K562 (cell line): Measurements from ENCODE around the gene SAMD14. TPM values are rescaled to one million over a fixed set of nuclear protein-coding genes. Genes with fewer than 3 reads are reported as not detected.
A peak's percentile ranks its signal among the peaks of the same experiment; 100 is the strongest.

ENCODE experiments used
- CREM ChIP-seq: IDR thresholded peaks from 2 replicates; pipeline ENCODE4 v1.6.1; 2014; ENCODE audit warnings: antibody characterized with exemption, low read depth
- GATAD2A ChIP-seq: fragments of 450-650 bp; IDR thresholded peaks from 2 replicates; pipeline ENCODE4 v1.6.1; 2017
- NONO ChIP-seq, 2 experiments: fragments of 200-400 bp in 1 of 2; fragments of 450-650 bp in 1 of 2; formaldehyde crosslinking in 1 of 2; IDR thresholded peaks; 2 replicates each; pipeline ENCODE4 v1.6.1; 2017; ENCODE audit warnings: low read depth in 2 of 2, mild to moderate bottlenecking in 2 of 2, moderate library complexity in 2 of 2, low read length in 1 of 2
- RBBP5 ChIP-seq: fragments of 200-600 bp; sonication (generic); IDR thresholded peaks from 2 replicates; pipeline ENCODE4 v1.6.1; 2012; ENCODE audit warnings: borderline replicate concordance, mild to moderate bottlenecking, low read length, control low read depth, inconsistent platforms; ENCODE audit not compliant: insufficient read depth, poor library complexity, severe bottlenecking
- TEAD1 ChIP-seq, 2 experiments: fragments of 450-650 bp in 1 of 2; sonication (generic) in 1 of 2; formaldehyde crosslinking; IDR thresholded peaks; 2 replicates each; pipeline versions ENCODE4 v1.4.0 to v1.8.0; 2020 to 2022; ENCODE audit warnings: mild to moderate bottlenecking in 2 of 2, missing genetic modification reagents in 1 of 2
- polyA plus RNA-seq, 8 experiments: library from polyadenylated mRNA; depleted of rRNA in 4 of 8; stranded (reverse) in 5 of 8; unstranded in 3 of 8; fragments of >200 nt; fragmentation: Nextera tagmentation in 2 of 8; fragmentation: Illumina TruSeq in 1 of 8; extraction: Ambion mirVana in 2 of 8; extraction: Trizol in 1 of 8; gene quantifications; 2 replicates each; pipeline versions ENCODE4 v1.2.1 to v1.2.3, GENCODE V29; 2011 to 2014; ENCODE audit warnings: inconsistent platforms in 1 of 8, missing spikeins in 1 of 8
- total RNA-seq, 7 experiments: library from RNA; depleted of rRNA in 6 of 7; stranded (reverse); fragments of >200 nt in 6 of 7; fragmentation: Illumina TruSeq in 2 of 7; extraction: Trizol in 2 of 7; gene quantifications; 2 replicates each; pipeline versions ENCODE4 v1.2.1 to v1.2.3, GENCODE V29; 2011 to 2021; ENCODE audit warnings: low replicate concordance in 1 of 7
- TF ChIP-seq, protein P1 (sequence below), 2 experiments: fragments of 450-650 bp in 1 of 2; sonication (generic) in 1 of 2; formaldehyde crosslinking in 1 of 2; IDR thresholded peaks; 2 replicates each; pipeline versions ENCODE4 v1.7.1 to v1.9.0; 2016 to 2022; ENCODE audit warnings: inconsistent platforms in 1 of 2, mild to moderate bottlenecking in 1 of 2, missing genetic modification reagents in 1 of 2
- TF ChIP-seq, protein P2 (sequence below): fragments of 250-450 bp; sonication (Bioruptor Pico); IDR thresholded peaks from 2 replicates; pipeline ENCODE4 v1.8.0; 2022; ENCODE audit warnings: moderate library complexity, mild to moderate bottlenecking, inconsistent platforms
- TF ChIP-seq, protein P3 (sequence below): sonication (generic); formaldehyde crosslinking; IDR thresholded peaks from 2 replicates; pipeline ENCODE4 v1.8.1; 2023; ENCODE audit warnings: mild to moderate bottlenecking, missing genetic modification reagents
- TF ChIP-seq, protein P4 (sequence below): fragments of 450-650 bp; formaldehyde crosslinking; IDR thresholded peaks from 2 replicates; pipeline ENCODE4 v1.4.0; 2020; ENCODE audit warnings: mild to moderate bottlenecking, mixed read lengths

Gene SAMD14
- total and polyA plus RNA-seq, 9 of the 15 experiments (the other 6 are each of a cell fraction or from before 2014, with no cell fraction given) = 0.04 to 0.07 TPM; not detected in 7

DNA sequence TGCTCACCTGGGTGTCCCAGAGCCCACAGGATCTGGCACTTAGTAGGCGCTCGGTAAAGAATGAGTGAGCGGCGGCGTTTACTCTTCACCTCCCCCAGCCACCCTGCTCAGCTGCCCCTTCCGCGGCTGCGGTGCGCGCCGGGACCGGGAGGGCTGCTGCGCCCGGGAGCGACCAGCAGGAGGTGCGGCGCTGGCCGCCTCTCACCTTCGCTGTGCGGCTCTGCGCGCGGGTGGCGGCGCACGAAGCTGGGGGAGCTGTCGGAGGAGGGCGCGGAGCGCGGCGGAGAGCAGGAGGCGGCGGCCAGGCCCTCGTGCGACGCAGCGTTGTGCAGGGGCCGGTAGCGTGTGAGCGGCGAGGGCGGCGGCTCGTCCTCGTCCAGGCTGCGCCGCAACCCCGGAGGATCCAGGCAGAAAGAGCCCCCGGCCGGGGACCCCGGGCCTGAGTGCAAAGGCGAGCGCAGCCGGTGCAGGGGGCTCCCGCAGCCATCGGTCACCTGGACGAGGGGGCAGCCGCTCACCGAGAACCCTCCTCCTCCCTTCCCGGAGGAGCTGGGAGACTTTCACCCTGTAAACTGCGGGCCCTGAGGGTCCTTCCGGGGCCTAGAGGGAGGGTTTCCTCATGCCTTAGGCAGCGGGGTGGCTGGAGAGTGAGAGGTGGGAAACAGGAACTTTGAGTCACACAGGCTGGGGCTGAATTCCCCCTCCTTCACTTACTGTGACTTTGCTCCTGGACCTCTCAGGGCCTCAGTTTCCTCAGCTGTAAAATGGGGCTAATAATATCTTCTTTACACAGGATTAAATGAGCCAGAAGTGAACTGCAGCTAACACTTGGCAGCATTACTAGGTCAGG lies 12.5 kb downstream of the SAMD14 start (continued):
- TF ChIP-seq, protein P1, sequence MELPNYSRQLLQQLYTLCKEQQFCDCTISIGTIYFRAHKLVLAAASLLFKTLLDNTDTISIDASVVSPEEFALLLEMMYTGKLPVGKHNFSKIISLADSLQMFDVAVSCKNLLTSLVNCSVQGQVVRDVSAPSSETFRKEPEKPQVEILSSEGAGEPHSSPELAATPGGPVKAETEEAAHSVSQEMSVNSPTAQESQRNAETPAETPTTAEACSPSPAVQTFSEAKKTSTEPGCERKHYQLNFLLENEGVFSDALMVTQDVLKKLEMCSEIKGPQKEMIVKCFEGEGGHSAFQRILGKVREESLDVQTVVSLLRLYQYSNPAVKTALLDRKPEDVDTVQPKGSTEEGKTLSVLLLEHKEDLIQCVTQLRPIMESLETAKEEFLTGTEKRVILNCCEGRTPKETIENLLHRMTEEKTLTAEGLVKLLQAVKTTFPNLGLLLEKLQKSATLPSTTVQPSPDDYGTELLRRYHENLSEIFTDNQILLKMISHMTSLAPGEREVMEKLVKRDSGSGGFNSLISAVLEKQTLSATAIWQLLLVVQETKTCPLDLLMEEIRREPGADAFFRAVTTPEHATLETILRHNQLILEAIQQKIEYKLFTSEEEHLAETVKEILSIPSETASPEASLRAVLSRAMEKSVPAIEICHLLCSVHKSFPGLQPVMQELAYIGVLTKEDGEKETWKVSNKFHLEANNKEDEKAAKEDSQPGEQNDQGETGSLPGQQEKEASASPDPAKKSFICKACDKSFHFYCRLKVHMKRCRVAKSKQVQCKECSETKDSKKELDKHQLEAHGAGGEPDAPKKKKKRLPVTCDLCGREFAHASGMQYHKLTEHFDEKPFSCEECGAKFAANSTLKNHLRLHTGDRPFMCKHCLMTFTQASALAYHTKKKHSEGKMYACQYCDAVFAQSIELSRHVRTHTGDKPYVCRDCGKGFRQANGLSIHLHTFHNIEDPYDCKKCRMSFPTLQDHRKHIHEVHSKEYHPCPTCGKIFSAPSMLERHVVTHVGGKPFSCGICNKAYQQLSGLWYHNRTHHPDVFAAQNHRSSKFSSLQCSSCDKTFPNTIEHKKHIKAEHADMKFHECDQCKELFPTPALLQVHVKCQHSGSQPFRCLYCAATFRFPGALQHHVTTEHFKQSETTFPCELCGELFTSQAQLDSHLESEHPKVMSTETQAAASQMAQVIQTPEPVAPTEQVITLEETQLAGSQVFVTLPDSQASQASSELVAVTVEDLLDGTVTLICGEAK (IDR thresholded peaks at IDR 0.05) = no peak
- TF ChIP-seq, protein P1 (CRISPR knock-in tag; IDR thresholded peaks at IDR 0.05) = no peak
- 0 out of 2 replicates have a peak, but pooled peaks have one; percentile 40 for TF ChIP-seq GATAD2A
- TF ChIP-seq, protein P2, sequence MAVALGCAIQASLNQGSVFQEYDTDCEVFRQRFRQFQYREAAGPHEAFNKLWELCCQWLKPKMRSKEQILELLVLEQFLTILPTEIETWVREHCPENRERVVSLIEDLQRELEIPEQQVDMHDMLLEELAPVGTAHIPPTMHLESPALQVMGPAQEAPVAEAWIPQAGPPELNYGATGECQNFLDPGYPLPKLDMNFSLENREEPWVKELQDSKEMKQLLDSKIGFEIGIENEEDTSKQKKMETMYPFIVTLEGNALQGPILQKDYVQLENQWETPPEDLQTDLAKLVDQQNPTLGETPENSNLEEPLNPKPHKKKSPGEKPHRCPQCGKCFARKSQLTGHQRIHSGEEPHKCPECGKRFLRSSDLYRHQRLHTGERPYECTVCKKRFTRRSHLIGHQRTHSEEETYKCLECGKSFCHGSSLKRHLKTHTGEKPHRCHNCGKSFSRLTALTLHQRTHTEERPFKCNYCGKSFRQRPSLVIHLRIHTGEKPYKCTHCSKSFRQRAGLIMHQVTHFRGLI (CRISPR knock-in tag) = no peak
- TF ChIP-seq TEAD1 (CRISPR knock-in tag; IDR thresholded peaks at IDR 0.05) = peak in 1 of 2 experiments; percentile 54; a peak in 1 of 4 replicates
- peak; percentile 51; the same call in 1 of the 2 replicates for TF ChIP-seq CREM
- TF ChIP-seq, protein P3, sequence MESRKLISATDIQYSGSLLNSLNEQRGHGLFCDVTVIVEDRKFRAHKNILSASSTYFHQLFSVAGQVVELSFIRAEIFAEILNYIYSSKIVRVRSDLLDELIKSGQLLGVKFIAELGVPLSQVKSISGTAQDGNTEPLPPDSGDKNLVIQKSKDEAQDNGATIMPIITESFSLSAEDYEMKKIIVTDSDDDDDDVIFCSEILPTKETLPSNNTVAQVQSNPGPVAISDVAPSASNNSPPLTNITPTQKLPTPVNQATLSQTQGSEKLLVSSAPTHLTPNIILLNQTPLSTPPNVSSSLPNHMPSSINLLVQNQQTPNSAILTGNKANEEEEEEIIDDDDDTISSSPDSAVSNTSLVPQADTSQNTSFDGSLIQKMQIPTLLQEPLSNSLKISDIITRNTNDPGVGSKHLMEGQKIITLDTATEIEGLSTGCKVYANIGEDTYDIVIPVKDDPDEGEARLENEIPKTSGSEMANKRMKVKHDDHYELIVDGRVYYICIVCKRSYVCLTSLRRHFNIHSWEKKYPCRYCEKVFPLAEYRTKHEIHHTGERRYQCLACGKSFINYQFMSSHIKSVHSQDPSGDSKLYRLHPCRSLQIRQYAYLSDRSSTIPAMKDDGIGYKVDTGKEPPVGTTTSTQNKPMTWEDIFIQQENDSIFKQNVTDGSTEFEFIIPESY = peak; percentile 93
- TF ChIP-seq, protein P4, sequence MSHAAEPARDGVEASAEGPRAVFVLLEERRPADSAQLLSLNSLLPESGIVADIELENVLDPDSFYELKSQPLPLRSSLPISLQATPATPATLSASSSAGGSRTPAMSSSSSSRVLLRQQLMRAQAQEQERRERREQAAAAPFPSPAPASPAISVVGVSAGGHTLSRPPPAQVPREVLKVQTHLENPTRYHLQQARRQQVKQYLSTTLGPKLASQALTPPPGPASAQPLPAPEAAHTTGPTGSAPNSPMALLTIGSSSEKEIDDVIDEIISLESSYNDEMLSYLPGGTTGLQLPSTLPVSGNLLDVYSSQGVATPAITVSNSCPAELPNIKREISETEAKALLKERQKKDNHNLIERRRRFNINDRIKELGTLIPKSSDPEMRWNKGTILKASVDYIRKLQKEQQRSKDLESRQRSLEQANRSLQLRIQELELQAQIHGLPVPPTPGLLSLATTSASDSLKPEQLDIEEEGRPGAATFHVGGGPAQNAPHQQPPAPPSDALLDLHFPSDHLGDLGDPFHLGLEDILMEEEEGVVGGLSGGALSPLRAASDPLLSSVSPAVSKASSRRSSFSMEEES (CRISPR knock-in tag) = no peak
- no peak for TF ChIP-seq RBBP5
- TF ChIP-seq NONO (IDR thresholded peaks at IDR 0.05; ENCODE audit: low read depth in 2 of 2, low read length in 1 of 2) = peak in 1 of 2 experiments; percentile 41; a peak in 1 of 4 replicates
